GM23338 (cell line): ENCODE results near the gene ATG4C.

Experiments used
- CREB1 ChIP-seq: fragments of 250-450 bp; sonication (Bioruptor Pico); IDR thresholded peaks from 2 replicates; pipeline ENCODE4 v1.5.0; 2020; ENCODE audit warnings: low read depth, mild to moderate bottlenecking, moderate library complexity
- CTCF ChIP-seq, 2 experiments: fragments of 200-600 bp in 1 of 2; sonication (generic) in 1 of 2; conservative IDR thresholded peaks; 2 replicates each; pipeline versions ENCODE4 v1.5.1 to v1.6.1; 2016 to 2017; ENCODE audit warnings: antibody characterized with exemption in 2 of 2, low read depth in 2 of 2, mild to moderate bottlenecking in 2 of 2, moderate library complexity in 1 of 2
- EZH2 ChIP-seq: fragments of 200-600 bp; sonication (generic); IDR thresholded peaks from one replicate; pipeline ENCODE4 v1.8.0; 2017; ENCODE audit warnings: antibody characterized with exemption, mild to moderate bottlenecking, low read depth; ENCODE audit not compliant: unreplicated experiment
- EZH2phosphoT487 ChIP-seq: fragments of 200-600 bp; sonication (generic); IDR thresholded peaks from one replicate; pipeline ENCODE4 v1.8.1; 2018; ENCODE audit warnings: antibody characterized with exemption; ENCODE audit not compliant: unreplicated experiment
- JUNB ChIP-seq: IDR thresholded peaks from one replicate; pipeline ENCODE4 v1.6.1; 2016; ENCODE audit warnings: antibody characterized with exemption; ENCODE audit not compliant: unreplicated experiment
- NANOG ChIP-seq: IDR thresholded peaks from 2 replicates; pipeline ENCODE4 v1.6.1; 2016; ENCODE audit warnings: antibody characterized with exemption, borderline replicate concordance
- POLR2AphosphoS5 ChIP-seq: IDR thresholded peaks from 2 replicates; pipeline ENCODE4 v1.6.1; 2016; ENCODE audit warnings: antibody characterized with exemption, low read depth
- REST ChIP-seq: IDR thresholded peaks from one replicate; pipeline ENCODE4 v1.6.1; 2018; ENCODE audit warnings: antibody characterized with exemption; ENCODE audit not compliant: unreplicated experiment
- STAT1 ChIP-seq: IDR thresholded peaks from one replicate; pipeline ENCODE4 v1.6.1; 2016; ENCODE audit warnings: antibody characterized with exemption; ENCODE audit not compliant: unreplicated experiment
- ZNF114 ChIP-seq: fragments of 250-450 bp; sonication (Bioruptor Pico); IDR thresholded peaks from 2 replicates; pipeline ENCODE4 v1.5.0; 2020; ENCODE audit warnings: mild to moderate bottlenecking, moderate library complexity
- TF ChIP-seq, protein P1 (sequence below): IDR thresholded peaks from 2 replicates; pipeline ENCODE4 v1.6.1; 2016; ENCODE audit warnings: antibody characterized with exemption

GRCh38 chr1:62746809-62747138 lies 37.2 kb upstream of the ATG4C start:
- TF ChIP-seq POLR2AphosphoS5 (no peak), CREB1 (CRISPR knock-in tag) (no peak), CTCF (conservative IDR thresholded peaks at IDR 0.05; ENCODE audit: low read depth in 2 of 2) (no peak), STAT1 (no peak), EZH2 (no peak), EZH2phosphoT487 (no peak), REST (no peak), JUNB (no peak), ZNF114 (no peak), NANOG (no peak)
- TF ChIP-seq, protein P1, sequence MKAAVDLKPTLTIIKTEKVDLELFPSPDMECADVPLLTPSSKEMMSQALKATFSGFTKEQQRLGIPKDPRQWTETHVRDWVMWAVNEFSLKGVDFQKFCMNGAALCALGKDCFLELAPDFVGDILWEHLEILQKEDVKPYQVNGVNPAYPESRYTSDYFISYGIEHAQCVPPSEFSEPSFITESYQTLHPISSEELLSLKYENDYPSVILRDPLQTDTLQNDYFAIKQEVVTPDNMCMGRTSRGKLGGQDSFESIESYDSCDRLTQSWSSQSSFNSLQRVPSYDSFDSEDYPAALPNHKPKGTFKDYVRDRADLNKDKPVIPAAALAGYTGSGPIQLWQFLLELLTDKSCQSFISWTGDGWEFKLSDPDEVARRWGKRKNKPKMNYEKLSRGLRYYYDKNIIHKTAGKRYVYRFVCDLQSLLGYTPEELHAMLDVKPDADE = no peak
